ENCODE measurements around the gene CCDC9B.

The CCDC9B gene

GRCh38 chr15:40293905-40294895, 46.5 kb downstream of the CCDC9B start:
- DNase-seq (ENCODE audit: extremely low read depth in 1 of 2, low read depth in 1 of 2) = no peak

GRCh38 chr15:40293006-40293405, 47.7 kb downstream of the CCDC9B start:
- no peak for DNase-seq (ENCODE audit: extremely low read depth in 1 of 2, low read depth in 1 of 2)

GRCh38 chr15:40292246-40292645, 48.5 kb downstream of the CCDC9B start:
- no peak for DNase-seq (ENCODE audit: extremely low read depth in 1 of 2, low read depth in 1 of 2)

- DNase-seq (ENCODE audit: extremely low read depth in 1 of 2, low read depth in 1 of 2) = no peak
Observed at GRCh38 chr15:40290918-40291574, 49.7 kb downstream of the CCDC9B start.

- no peak for DNase-seq (ENCODE audit: extremely low read depth in 1 of 2, low read depth in 1 of 2)
Observed at GRCh38 chr15:40290545-40290917, 50.2 kb downstream of the CCDC9B start.

GRCh38 chr15:40289140-40289775, 51.5 kb downstream of the CCDC9B start:
- DNase-seq (ENCODE audit: extremely low read depth in 1 of 2, low read depth in 1 of 2) = no peak

- DNase-seq (ENCODE audit: extremely low read depth in 1 of 2, low read depth in 1 of 2) = no peak
Observed at GRCh38 chr15:40287968-40288367, 52.8 kb downstream of the CCDC9B start.

GRCh38 chr15:40287505-40287904, 53.2 kb downstream of the CCDC9B start:
- DNase-seq (ENCODE audit: extremely low read depth in 1 of 2, low read depth in 1 of 2) = no peak

GRCh38 chr15:40286794-40287193, 53.9 kb downstream of the CCDC9B start:
- no peak for DNase-seq (ENCODE audit: extremely low read depth in 1 of 2, low read depth in 1 of 2)

- DNase-seq (ENCODE audit: extremely low read depth in 1 of 2, low read depth in 1 of 2) = no peak
Observed at GRCh38 chr15:40286061-40286532, 54.6 kb downstream of the CCDC9B start.

- DNase-seq (ENCODE audit: extremely low read depth in 1 of 2, low read depth in 1 of 2) = no peak
Observed at GRCh38 chr15:40285554-40286011, 55.2 kb downstream of the CCDC9B start.

GRCh38 chr15:40285151-40285550, 55.6 kb downstream of the CCDC9B start:
- no peak for DNase-seq (ENCODE audit: extremely low read depth in 1 of 2, low read depth in 1 of 2)

GRCh38 chr15:40283615-40284300, 57.0 kb downstream of the CCDC9B start:
- no peak for DNase-seq (ENCODE audit: extremely low read depth in 1 of 2, low read depth in 1 of 2)

GRCh38 chr15:40282869-40283614, 57.7 kb downstream of the CCDC9B start, which contains the start of gene ANKRD63:
Gene ANKRD63, minus strand, starts transcription at chr15:40283064. Its CDS starts 478 bp downstream, at chr15:40282586.
- DNase-seq (ENCODE audit: extremely low read depth in 1 of 2, low read depth in 1 of 2) = no peak

GRCh38 chr15:40282147-40282868, 58.4 kb downstream of the CCDC9B start:
- DNase-seq (ENCODE audit: extremely low read depth in 1 of 2, low read depth in 1 of 2) = no peak

GRCh38 chr15:40281801-40282146, 59.0 kb downstream of the CCDC9B start:
- DNase-seq (ENCODE audit: extremely low read depth in 1 of 2, low read depth in 1 of 2) = no peak
